K562 (cell line): Measurements from ENCODE around the gene AAMDC. TPM values are rescaled to one million over a fixed set of nuclear protein-coding genes. Genes with fewer than 3 reads are reported as not detected.

Source experiments
- ARHGAP35 ChIP-seq: fragments of 450-650 bp; IDR thresholded peaks from 2 replicates; pipeline ENCODE4 v1.6.1; 2018; ENCODE audit not compliant: partially characterized antibody
- CBX2 ChIP-seq: fragments of 200-600 bp; sonication (generic); IDR thresholded peaks from one replicate; pipeline ENCODE4 v1.6.1; 2012; ENCODE audit warnings: mild to moderate bottlenecking, low read length, inconsistent platforms; ENCODE audit not compliant: insufficient read depth, poor library complexity, severe bottlenecking
- CBX5 ChIP-seq: IDR thresholded peaks from 2 replicates; pipeline ENCODE4 v1.6.1; 2014; ENCODE audit warnings: low read depth, borderline replicate concordance
- EHMT2 ChIP-seq: fragments of 450-650 bp; IDR thresholded peaks from 2 replicates; pipeline ENCODE4 v1.6.1; 2018; ENCODE audit warnings: antibody characterized with exemption
- HDAC8 ChIP-seq: fragments of 450-650 bp; IDR thresholded peaks from 2 replicates; pipeline ENCODE4 v1.6.1; 2016; ENCODE audit warnings: mild to moderate bottlenecking, missing genetic modification characterization, moderate library complexity, missing compliant biosample characterization
- KLF10 ChIP-seq: fragments of 250-450 bp; sonication (Bioruptor Pico); IDR thresholded peaks from 2 replicates; pipeline ENCODE4 v1.6.1; 2021; ENCODE audit warnings: matching md5 sums
- NR2C1 ChIP-seq, 2 experiments: fragments of 450-650 bp; IDR thresholded peaks; 2 replicates each; pipeline ENCODE4 v1.6.1; 2017; ENCODE audit warnings: mild to moderate bottlenecking in 2 of 2, antibody characterized with exemption in 1 of 2, inconsistent platforms in 1 of 2, missing compliant biosample characterization in 1 of 2, missing genetic modification characterization in 1 of 2
- PCBP1 ChIP-seq: fragments of 200-400 bp; formaldehyde crosslinking; IDR thresholded peaks from 2 replicates; pipeline ENCODE4 v1.6.1; 2018; ENCODE audit warnings: mild to moderate bottlenecking, low read depth, low read length; ENCODE audit not compliant: poor library complexity, severe bottlenecking
- PCBP2 ChIP-seq: fragments of 200-400 bp; formaldehyde crosslinking; IDR thresholded peaks from 2 replicates; pipeline ENCODE4 v1.6.1; 2018; ENCODE audit warnings: low read length, low read depth, mild to moderate bottlenecking, moderate library complexity; ENCODE audit not compliant: poor library complexity, severe bottlenecking
- RFX1 ChIP-seq: fragments of 450-650 bp; IDR thresholded peaks from 2 replicates; pipeline ENCODE4 v1.6.1; 2016; ENCODE audit warnings: mild to moderate bottlenecking, moderate library complexity
- SAP30 ChIP-seq: fragments of 200-600 bp; sonication (generic); IDR thresholded peaks from 2 replicates; pipeline ENCODE4 v1.6.1; 2012; ENCODE audit warnings: borderline replicate concordance, low read depth, mild to moderate bottlenecking, moderate library complexity, low read length, control low read depth, inconsistent platforms; ENCODE audit not compliant: insufficient read depth, poor library complexity, severe bottlenecking
- SRF ChIP-seq, 2 experiments: fragments of 250-450, 450-650 bp in 1 of 2; sonication (Bioruptor Pico) in 1 of 2; sonication (generic) in 1 of 2; formaldehyde crosslinking; IDR thresholded peaks; 2 replicates each; pipeline versions ENCODE4 v1.5.0 to v1.5.1; 2020 to 2022; ENCODE audit warnings: mild to moderate bottlenecking in 1 of 2, missing genetic modification reagents in 1 of 2
- ZBTB17 ChIP-seq: fragments of 450-650 bp; formaldehyde crosslinking; IDR thresholded peaks from 2 replicates; pipeline ENCODE4 v1.4.0; 2020; ENCODE audit warnings: mild to moderate bottlenecking
- ZC3H11A ChIP-seq: IDR thresholded peaks from 2 replicates; pipeline ENCODE4 v1.6.1; 2012; ENCODE audit warnings: low read depth, low read length, improper control_type of control experiment
- ZNF121 ChIP-seq: sonication (generic); formaldehyde crosslinking; conservative IDR thresholded peaks from 2 replicates; pipeline ENCODE4 v1.8.0; 2022; ENCODE audit warnings: missing genetic modification reagents
- ZNF143 ChIP-seq: sonication (generic); formaldehyde crosslinking; IDR thresholded peaks from 2 replicates; pipeline ENCODE4 v1.9.0; 2022; ENCODE audit warnings: mild to moderate bottlenecking, missing genetic modification reagents
- polyA plus RNA-seq, 8 experiments: library from polyadenylated mRNA; depleted of rRNA in 4 of 8; stranded (reverse) in 5 of 8; unstranded in 3 of 8; fragments of >200 nt; fragmentation: Nextera tagmentation in 2 of 8; fragmentation: Illumina TruSeq in 1 of 8; extraction: Ambion mirVana in 2 of 8; extraction: Trizol in 1 of 8; gene quantifications; 2 replicates each; pipeline versions ENCODE4 v1.2.1 to v1.2.3, GENCODE V29; 2011 to 2014; ENCODE audit warnings: inconsistent platforms in 1 of 8, missing spikeins in 1 of 8
- total RNA-seq, 7 experiments: library from RNA; depleted of rRNA in 6 of 7; stranded (reverse); fragments of >200 nt in 6 of 7; fragmentation: Illumina TruSeq in 2 of 7; extraction: Trizol in 2 of 7; gene quantifications; 2 replicates each; pipeline versions ENCODE4 v1.2.1 to v1.2.3, GENCODE V29; 2011 to 2021; ENCODE audit warnings: low replicate concordance in 1 of 7
- TF ChIP-seq, protein P1 (sequence below): fragments of 450-650 bp; IDR thresholded peaks from 2 replicates; pipeline ENCODE4 v1.6.1; 2016; ENCODE audit warnings: mild to moderate bottlenecking
- TF ChIP-seq, protein P2 (sequence below): fragments of 200-400 bp; formaldehyde crosslinking; IDR thresholded peaks from 2 replicates; pipeline ENCODE4 v1.6.1; 2017; ENCODE audit warnings: mild to moderate bottlenecking, low read depth, low read length, moderate library complexity
- TF ChIP-seq, protein P3 (sequence below): fragments of 450-650 bp; IDR thresholded peaks from 2 replicates; pipeline ENCODE4 v1.6.1; 2016
- TF ChIP-seq, protein P4 (sequence below): fragments of 250-450 bp; sonication (Bioruptor Pico); IDR thresholded peaks from 2 replicates; pipeline ENCODE4 v1.5.0; 2021; ENCODE audit warnings: mild to moderate bottlenecking, borderline replicate concordance

Gene AAMDC
- total and polyA plus RNA-seq, 9 of the 15 experiments (the other 6 are each of a cell fraction or from before 2014, with no cell fraction given), result 10.4 to 40.6 (median 15.6) TPM

DNA sequence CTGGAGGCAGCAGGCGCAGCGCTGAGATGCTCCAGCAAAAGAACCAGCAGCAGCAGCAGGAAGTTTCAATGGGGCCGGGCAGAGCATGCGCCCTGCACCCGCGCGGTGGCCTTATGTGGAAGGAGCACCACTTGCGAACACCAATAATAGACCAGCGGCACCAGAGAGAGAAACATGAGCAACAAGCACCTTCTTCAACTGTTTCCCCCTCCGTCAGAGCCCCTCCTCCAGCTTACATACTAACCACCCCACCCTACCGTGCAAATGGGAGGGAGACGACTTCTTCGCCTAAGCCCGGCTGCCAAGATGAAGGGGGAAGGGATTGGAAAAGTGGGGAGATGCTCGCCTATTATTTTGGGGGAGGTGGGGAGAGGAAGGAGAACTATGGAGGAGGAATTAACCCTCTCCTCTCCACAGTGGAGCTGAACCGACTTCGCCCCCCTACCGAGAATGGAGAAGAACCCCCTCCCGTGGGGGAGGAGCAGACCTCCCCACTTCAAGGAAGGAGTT lies 1.5 kb upstream of the AAMDC start (continued):
- TF ChIP-seq, protein P1, sequence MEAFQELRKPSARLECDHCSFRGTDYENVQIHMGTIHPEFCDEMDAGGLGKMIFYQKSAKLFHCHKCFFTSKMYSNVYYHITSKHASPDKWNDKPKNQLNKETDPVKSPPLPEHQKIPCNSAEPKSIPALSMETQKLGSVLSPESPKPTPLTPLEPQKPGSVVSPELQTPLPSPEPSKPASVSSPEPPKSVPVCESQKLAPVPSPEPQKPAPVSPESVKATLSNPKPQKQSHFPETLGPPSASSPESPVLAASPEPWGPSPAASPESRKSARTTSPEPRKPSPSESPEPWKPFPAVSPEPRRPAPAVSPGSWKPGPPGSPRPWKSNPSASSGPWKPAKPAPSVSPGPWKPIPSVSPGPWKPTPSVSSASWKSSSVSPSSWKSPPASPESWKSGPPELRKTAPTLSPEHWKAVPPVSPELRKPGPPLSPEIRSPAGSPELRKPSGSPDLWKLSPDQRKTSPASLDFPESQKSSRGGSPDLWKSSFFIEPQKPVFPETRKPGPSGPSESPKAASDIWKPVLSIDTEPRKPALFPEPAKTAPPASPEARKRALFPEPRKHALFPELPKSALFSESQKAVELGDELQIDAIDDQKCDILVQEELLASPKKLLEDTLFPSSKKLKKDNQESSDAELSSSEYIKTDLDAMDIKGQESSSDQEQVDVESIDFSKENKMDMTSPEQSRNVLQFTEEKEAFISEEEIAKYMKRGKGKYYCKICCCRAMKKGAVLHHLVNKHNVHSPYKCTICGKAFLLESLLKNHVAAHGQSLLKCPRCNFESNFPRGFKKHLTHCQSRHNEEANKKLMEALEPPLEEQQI, result no peak
- TF ChIP-seq RFX1 (no peak), EHMT2 (no peak), NR2C1 (IDR thresholded peaks at IDR 0.05) (no peak), NR2C1 (tag; IDR thresholded peaks at IDR 0.05) (no peak), PCBP2 (no peak), SAP30 (peak; percentile 46), ZBTB17 (CRISPR knock-in tag) (no peak), CBX5 (no peak), ARHGAP35 (no peak), CBX2 (no peak), ZNF143 (CRISPR knock-in tag) (no peak), ZNF121 (CRISPR knock-in tag) (no peak), PCBP1 (peak; percentile 2), HDAC8 (tag) (no peak), KLF10 (CRISPR knock-in tag) (no peak), SRF (CRISPR knock-in tag; IDR thresholded peaks at IDR 0.05) (peak in 1 of 2 experiments; percentile 64; a peak in 1 of 4 replicates), ZC3H11A (no peak)
- TF ChIP-seq, protein P2, sequence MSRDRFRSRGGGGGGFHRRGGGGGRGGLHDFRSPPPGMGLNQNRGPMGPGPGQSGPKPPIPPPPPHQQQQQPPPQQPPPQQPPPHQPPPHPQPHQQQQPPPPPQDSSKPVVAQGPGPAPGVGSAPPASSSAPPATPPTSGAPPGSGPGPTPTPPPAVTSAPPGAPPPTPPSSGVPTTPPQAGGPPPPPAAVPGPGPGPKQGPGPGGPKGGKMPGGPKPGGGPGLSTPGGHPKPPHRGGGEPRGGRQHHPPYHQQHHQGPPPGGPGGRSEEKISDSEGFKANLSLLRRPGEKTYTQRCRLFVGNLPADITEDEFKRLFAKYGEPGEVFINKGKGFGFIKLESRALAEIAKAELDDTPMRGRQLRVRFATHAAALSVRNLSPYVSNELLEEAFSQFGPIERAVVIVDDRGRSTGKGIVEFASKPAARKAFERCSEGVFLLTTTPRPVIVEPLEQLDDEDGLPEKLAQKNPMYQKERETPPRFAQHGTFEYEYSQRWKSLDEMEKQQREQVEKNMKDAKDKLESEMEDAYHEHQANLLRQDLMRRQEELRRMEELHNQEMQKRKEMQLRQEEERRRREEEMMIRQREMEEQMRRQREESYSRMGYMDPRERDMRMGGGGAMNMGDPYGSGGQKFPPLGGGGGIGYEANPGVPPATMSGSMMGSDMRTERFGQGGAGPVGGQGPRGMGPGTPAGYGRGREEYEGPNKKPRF, result no peak
- TF ChIP-seq, protein P3, sequence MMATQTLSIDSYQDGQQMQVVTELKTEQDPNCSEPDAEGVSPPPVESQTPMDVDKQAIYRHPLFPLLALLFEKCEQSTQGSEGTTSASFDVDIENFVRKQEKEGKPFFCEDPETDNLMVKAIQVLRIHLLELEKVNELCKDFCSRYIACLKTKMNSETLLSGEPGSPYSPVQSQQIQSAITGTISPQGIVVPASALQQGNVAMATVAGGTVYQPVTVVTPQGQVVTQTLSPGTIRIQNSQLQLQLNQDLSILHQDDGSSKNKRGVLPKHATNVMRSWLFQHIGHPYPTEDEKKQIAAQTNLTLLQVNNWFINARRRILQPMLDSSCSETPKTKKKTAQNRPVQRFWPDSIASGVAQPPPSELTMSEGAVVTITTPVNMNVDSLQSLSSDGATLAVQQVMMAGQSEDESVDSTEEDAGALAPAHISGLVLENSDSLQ, result no peak
- TF ChIP-seq, protein P4, sequence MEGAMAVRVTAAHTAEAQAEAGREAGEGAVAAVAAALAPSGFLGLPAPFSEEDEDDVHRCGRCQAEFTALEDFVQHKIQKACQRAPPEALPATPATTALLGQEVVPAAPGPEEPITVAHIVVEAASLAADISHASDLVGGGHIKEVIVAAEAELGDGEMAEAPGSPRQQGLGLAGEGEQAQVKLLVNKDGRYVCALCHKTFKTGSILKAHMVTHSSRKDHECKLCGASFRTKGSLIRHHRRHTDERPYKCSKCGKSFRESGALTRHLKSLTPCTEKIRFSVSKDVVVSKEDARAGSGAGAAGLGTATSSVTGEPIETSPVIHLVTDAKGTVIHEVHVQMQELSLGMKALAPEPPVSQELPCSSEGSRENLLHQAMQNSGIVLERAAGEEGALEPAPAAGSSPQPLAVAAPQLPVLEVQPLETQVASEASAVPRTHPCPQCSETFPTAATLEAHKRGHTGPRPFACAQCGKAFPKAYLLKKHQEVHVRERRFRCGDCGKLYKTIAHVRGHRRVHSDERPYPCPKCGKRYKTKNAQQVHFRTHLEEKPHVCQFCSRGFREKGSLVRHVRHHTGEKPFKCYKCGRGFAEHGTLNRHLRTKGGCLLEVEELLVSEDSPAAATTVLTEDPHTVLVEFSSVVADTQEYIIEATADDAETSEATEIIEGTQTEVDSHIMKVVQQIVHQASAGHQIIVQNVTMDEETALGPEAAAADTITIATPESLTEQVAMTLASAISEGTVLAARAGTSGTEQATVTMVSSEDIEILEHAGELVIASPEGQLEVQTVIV (CRISPR knock-in tag), result no peak
